ENCODE results near the gene MEIOSIN. TPM values are rescaled to one million over a fixed set of nuclear protein-coding genes. Genes with fewer than 3 reads are reported as not detected.

Gene MEIOSIN
- total and polyA plus RNA-seq, 9 donors: not detected

- intact Hi-C loops (cut with DNase I): no loop called here
- Histone ChIP-seq H3K27me3 (no peaks in the 10 kb centered on the region), H3K36me3 (no peaks in the 10 kb centered on the region), H3K27ac (no peak overlapping the region), H3K9me3 (no peaks in the 10 kb centered on the region), H3K4me1 (ENCODE audit: insufficient read depth) (no peaks in the 10 kb centered on the region), H3K4me3 (no peak overlapping the region)
- no peak for DNase-seq
- WGBS, 3 donors: 75 to 80% (median 76%) methylated on average over 8 of the region's 8 CpGs
- TF ChIP-seq CTCF (IDR thresholded peaks at IDR 0.05) (no peak), POLR2A (IDR thresholded peaks at IDR 0.05) (no peak), EP300 (IDR thresholded peaks at IDR 0.05) (no peak)
These were observed 66.9 kb downstream of the MEIOSIN start for GRCh38 chr19:45800070-45800553.

- WGBS, 3 donors: 81 to 83% (median 82%) methylated on average over 7 of the region's 7 CpGs
- intact Hi-C loops (cut with DNase I): no loop called here
These were observed 68.5 kb downstream of the MEIOSIN start for GRCh38 chr19:45801603-45802175.

GRCh38 chr19:45804140-45804958 lies 71.1 kb downstream of the MEIOSIN start:
- WGBS, 3 donors: 84 to 88% (median 86%) methylated on average over 57 of the region's 57 CpGs
- H3K4me1 ChIP-seq (ENCODE audit: insufficient read depth): no peaks in the 10 kb centered on the region
- H3K4me3 ChIP-seq: no peak overlapping the region
- no peaks in the 10 kb centered on the region for H3K9me3 ChIP-seq
- no peak for DNase-seq
- intact Hi-C loops (cut with DNase I): no loop called here
- no peak overlapping the region for H3K27ac ChIP-seq
- TF ChIP-seq POLR2A (IDR thresholded peaks at IDR 0.05) (no peak), CTCF (IDR thresholded peaks at IDR 0.05) (no peak), EP300 (IDR thresholded peaks at IDR 0.05) (no peak)
- H3K36me3 ChIP-seq: no peaks in the 10 kb centered on the region
- H3K27me3 ChIP-seq: no peaks in the 10 kb centered on the region

More at GRCh38 chr19:45801603-45802175, 68.5 kb downstream of the MEIOSIN start:
- Histone ChIP-seq H3K27me3 (no peaks in the 10 kb centered on the region), H3K27ac (no peak overlapping the region), H3K9me3 (no peaks in the 10 kb centered on the region), H3K4me1 (ENCODE audit: insufficient read depth) (no peaks in the 10 kb centered on the region), H3K4me3 (no peak overlapping the region), H3K36me3 (no peaks in the 10 kb centered on the region)
- DNase-seq: no peak
- TF ChIP-seq CTCF (IDR thresholded peaks at IDR 0.05): no peak
- no peak for TF ChIP-seq POLR2A (IDR thresholded peaks at IDR 0.05)
- TF ChIP-seq EP300 (IDR thresholded peaks at IDR 0.05): no peak

- Histone ChIP-seq H3K4me1 (ENCODE audit: insufficient read depth) (peaks cover 2% of the 10 kb centered on the region), H3K9me3 (no peaks in the 10 kb centered on the region), H3K36me3 (no peaks in the 10 kb centered on the region), H3K27me3 (no peaks in the 10 kb centered on the region), H3K4me3 (no peak overlapping the region), H3K27ac (no peak overlapping the region)
- no peak for TF ChIP-seq POLR2A (IDR thresholded peaks at IDR 0.05)
- no peak for TF ChIP-seq CTCF (IDR thresholded peaks at IDR 0.05)
- no peak for TF ChIP-seq EP300 (IDR thresholded peaks at IDR 0.05)
- intact Hi-C loops (cut with DNase I): no loop called here
- WGBS, 3 donors: 81 to 82% (median 81%) methylated on average over 8 of the region's 8 CpGs
- no peak for DNase-seq
These were observed 71.7 kb downstream of the MEIOSIN start for GRCh38 chr19:45804959-45805230.
